SHP77 treated with DMSO at 0.1 percent for 48 hours (cell line): Measurements from ENCODE around the gene ZC3H13.

ENCODE experiments used
- DNase-seq: peaks from one replicate; lab custom pipeline; 2025; lab: John Stamatoyannopoulos, UW

The ZC3H13 gene, protein sequence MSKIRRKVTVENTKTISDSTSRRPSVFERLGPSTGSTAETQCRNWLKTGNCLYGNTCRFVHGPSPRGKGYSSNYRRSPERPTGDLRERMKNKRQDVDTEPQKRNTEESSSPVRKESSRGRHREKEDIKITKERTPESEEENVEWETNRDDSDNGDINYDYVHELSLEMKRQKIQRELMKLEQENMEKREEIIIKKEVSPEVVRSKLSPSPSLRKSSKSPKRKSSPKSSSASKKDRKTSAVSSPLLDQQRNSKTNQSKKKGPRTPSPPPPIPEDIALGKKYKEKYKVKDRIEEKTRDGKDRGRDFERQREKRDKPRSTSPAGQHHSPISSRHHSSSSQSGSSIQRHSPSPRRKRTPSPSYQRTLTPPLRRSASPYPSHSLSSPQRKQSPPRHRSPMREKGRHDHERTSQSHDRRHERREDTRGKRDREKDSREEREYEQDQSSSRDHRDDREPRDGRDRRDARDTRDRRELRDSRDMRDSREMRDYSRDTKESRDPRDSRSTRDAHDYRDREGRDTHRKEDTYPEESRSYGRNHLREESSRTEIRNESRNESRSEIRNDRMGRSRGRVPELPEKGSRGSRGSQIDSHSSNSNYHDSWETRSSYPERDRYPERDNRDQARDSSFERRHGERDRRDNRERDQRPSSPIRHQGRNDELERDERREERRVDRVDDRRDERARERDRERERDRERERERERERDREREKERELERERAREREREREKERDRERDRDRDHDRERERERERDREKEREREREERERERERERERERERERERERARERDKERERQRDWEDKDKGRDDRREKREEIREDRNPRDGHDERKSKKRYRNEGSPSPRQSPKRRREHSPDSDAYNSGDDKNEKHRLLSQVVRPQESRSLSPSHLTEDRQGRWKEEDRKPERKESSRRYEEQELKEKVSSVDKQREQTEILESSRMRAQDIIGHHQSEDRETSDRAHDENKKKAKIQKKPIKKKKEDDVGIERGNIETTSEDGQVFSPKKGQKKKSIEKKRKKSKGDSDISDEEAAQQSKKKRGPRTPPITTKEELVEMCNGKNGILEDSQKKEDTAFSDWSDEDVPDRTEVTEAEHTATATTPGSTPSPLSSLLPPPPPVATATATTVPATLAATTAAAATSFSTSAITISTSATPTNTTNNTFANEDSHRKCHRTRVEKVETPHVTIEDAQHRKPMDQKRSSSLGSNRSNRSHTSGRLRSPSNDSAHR (N-terminal part only)

GRCh38 chr13:46052319-46053161 lies at the start of gene ZC3H13:
TSS of gene ZC3H13 (minus strand) at chr13:46052746. CDS start at chr13:46045507, 7,239 bp downstream.
- DNase-seq, result peak; percentile 84

DNA sequence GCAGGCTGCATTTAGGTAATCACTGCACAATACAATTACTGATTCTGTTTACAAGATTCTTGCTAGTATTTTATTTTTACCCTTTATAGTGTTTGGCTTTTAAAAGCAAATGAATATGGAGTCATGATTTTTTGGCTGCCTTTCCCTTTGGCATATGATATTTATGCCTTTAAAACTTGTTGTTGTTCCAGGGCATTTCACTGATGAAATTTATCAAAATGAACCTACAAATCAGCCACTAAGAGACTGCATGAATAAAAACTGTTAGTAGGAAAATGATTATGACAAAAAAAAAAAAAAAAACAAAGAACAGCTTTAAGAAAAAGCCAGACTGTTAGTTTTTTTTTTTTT lies 49.7 kb upstream of the ZC3H13 start:
- DNase-seq, result no peak

GRCh38 chr13:46101484-46102254 lies 49.1 kb upstream of the ZC3H13 start:
- DNase-seq, result no peak

DNA sequence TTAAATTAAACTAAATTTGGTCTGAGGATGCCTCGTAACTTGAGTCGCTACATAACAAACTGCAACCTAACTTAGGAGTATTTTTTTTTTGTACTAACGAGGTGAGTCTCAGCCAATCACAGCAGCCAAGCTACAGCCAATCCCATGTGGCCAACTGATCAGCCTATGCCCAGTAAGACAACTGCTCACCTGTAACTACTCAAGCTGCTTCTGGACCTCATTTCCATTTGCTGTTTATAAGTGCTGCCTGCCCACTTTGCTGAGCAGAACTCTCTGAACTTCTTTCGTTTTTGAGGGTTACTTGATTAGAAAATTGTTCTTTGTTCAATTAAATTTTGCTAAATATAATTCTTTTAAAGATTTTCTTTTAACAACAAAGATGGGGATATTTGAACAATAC lies 48.5 kb upstream of the ZC3H13 start:
- no peak for DNase-seq

DNA sequence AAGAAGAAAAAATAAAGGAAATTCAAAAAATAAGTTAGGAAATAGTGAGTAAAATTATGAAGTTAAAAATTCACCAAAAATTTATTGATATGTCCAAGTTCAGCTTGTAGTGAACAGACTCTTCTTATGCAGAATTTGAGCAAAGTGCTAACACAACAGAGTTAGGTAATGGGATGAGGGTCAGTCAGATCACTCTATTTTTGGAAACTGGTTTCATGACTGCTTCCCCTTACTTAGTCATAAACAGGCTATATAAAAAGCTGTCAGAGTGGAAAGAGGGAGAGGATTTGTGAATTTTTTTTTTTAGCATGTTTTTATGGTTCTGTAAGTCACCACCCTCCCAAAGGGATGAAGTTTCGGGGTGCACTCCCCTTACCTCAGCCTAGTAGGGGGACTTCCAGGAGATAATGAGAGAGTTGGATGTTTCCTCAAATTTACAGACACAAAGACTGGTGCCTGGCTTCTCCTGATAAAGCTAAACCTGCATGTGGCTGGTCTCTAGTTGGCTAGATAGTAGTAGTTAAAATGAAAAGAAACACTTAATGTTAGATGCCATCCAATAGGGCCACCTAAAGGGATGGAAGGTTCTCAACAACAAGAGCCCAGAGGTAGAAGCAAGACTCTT lies 47.8 kb upstream of the ZC3H13 start:
- DNase-seq, result no peak

DNA sequence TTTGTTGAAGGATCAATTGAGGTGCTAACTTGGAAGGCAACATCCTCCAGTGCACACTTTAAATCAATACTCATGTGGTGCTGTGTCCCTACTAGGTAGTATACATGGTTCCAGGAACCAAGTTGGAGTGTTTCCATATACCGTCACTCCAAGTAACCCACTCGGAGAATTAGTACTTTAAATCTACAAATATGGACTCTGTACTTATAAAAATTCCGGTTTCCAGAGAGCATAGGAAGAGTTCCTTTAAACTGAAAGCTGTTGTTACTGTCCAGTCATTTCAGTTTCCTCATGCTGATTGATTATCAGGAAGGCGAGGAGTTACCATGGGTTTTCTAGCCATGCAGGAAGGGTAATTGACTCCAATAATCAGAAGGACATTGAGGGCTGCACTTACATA lies 45.1 kb upstream of the ZC3H13 start:
- no peak for DNase-seq

DNA sequence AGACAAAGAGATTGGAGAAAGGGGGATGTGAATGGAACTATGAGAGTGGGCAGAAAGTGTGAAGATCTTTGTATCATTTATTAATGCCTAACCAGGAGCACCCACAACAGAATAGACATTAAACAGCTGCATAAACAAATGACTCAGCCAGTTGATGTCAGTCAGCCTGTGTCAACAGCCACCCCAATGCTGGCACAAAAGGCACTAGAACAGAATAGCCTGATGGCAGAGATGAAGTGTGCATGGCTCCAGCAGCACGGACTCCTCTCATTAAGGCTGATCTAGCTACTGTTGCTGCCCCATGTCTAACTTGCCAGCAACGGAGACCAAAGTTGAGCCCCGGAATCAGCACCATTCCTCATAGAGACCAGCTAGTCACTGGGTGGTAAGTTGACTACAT lies 44.5 kb upstream of the ZC3H13 start:
- peak; percentile 88 for DNase-seq

GRCh38 chr13:46094478-46094877 lies 41.9 kb upstream of the ZC3H13 start:
- no peak for DNase-seq

DNA sequence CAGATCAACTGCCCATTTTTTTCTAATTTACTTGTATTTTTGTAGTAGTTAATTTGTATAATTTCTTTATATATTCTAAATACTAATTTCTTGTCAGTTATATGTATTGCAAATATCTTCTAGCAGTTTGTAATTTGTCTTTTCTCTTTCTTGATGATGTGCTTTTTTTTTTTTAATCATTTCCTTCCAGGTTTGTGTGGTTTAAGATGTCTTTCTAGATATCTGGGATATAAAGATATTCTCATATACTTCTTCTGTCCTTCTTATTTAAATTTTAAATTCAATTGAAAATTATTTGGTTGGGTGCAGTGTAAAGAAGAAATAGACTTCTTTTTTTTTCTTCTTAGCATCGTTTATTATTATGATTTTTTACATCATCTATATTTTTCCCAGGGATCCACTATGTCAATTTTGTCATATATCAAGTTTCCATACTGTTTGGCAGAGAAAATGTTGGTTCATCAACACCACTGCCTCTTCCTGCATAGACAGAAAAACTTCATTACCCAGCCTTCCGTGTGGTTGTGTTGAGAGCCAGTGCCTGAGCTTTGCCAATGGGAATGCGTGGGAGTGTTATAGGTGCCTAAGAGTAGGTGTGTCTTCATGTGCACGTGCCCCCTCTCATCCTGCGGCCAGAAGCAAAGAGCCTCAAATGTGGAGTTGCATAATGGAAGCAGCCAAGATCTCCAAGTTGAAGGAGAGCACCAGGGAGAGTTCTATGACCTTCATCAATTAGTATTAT lies 36.4 kb upstream of the ZC3H13 start:
- no peak for DNase-seq

DNA sequence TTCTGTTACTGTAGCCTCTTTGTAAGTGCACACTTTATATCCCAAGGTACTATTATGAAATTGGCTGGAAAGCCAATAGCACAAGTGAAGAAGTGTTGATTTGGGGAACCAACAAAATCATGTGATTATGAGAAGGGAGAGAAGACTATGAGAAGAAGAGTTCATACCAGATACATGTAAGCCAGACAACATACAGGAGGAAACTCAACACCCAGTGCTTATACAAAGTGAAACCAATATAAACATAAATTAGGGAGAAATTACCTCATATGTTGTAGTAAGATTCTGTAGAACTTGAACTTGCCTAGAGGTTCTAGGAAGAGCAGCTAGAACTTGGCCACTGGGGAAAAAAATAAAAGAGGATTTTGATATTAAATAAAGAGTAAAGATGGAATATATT lies 34.9 kb upstream of the ZC3H13 start:
- DNase-seq, result no peak

DNA sequence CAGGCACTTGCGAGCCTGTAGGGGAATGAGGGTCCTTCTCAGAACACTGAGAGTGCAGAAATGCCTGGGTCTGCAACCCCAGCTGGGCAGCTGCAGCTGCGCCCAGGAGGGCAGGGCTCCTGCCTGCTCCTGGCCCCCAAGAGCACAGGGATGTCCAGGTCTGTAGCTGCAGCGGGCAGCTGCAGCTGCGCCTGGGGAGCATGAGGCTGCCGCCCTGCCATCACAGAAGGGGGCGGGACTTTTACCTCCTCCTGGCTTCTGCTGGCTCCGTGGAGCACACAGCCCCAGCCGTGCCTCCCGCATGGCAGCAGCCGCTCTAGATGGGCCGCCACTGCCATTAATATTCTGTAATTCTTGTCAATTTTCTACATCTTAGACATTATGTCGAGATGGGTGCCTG lies 34.4 kb upstream of the ZC3H13 start:
- DNase-seq, result no peak

DNA sequence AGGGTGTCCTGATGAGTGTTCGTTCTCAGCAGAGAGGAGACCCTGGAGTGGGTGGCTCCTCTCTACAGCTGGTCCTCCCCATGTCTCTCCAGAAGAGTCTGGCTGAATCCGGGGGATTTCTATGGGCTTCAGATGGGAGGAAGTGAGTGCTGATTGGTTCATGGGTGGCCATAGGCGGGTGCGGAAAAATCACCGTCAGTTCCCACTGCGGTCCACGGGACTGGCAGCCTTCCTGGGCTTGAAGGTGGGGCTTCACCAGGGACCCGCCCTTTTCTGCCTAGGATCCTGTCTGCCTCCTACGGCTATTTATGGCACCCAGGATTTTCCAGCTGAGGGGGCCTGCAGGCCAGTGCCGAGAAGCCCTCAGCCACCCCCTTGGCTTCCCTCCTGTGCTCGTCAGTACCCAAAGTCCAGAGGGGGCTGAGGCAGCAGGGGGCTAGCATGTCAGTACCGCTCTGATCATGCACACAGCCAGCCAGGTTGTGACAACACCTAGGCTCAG lies 33.9 kb upstream of the ZC3H13 start:
- no peak for DNase-seq

- DNase-seq, result no peak
These were observed 33.2 kb upstream of the ZC3H13 start for GRCh38 chr13:46085737-46086136.

- no peak for DNase-seq
These were observed 29.8 kb upstream of the ZC3H13 start for GRCh38 chr13:46082324-46082723.

DNA sequence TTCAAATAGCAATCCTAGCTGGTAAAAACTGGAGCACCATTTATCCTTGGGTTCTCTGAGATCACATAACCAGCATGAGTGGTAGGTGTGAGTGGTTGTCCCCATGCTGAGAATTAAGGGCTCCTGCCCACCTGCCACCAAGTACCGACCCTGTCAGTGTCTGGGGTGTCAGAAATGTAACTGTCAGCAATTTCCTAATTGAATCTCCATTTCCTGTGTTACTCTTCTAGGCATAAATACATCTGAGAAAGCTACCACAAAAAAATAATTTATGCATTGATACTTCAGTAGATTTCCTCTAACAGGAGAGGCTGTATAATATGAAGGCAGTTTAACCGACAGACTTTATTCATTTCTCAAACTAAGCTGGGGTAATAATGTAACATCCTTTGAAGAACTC lies 27.2 kb upstream of the ZC3H13 start:
- DNase-seq, result no peak

DNA sequence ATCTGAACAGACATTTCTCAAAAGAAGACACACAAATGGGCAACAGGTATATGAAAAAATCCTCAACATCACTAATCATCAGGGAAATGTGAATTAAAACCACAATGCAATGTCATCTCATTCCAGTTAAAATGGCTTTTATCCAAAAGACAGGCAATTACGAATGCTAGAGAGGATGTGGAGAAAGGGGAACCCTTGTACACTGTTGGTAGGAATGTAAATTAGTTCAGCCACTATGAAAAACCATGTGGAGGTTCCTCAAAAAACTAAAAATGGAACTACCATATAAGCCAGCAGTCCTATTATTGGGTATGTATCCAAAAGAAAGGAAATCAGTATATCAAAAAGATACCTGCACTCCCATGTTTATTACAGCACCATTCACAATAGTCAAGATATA lies 24.7 kb upstream of the ZC3H13 start:
- DNase-seq, result no peak

GRCh38 chr13:46076827-46077226 lies 24.3 kb upstream of the ZC3H13 start:
- DNase-seq, result no peak

- no peak for DNase-seq
These were observed 23.3 kb upstream of the ZC3H13 start for GRCh38 chr13:46075811-46076210.

DNA sequence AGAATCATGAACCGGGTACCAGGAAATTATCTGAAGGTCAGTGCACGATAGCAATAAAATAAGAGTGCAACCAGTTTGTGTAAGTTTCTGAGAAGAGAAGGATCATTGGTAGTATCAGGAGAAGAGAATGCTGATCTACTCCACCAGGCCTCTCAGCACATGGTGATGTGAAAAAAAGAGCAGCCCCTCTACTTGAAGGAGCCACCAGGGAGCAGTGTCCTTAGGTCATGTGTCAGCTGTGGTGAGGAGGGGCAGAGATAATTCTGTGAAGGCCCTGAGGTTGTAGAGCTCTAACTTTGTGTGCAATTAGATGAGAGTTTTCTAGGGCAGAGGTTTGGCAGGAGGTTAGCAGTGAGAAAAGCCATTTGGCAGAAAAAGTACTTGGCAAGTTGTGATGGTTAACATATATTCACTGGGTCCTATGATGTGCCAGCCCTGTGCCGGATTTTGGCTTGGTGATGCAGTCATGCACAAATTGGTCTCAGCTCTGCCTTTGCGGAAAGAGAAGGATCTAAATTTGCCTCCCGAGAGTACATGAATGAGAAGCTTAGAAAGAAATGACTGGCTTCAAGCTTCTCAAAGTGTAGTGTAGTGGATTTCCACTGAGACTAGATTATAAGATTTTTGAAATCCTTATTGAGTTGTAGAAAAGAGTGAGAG lies 19.2 kb upstream of the ZC3H13 start:
- no peak for DNase-seq
